ENCODE results near the gene SSC4D. TPM values are rescaled to one million over a fixed set of nuclear protein-coding genes. Genes with fewer than 3 reads are reported as not detected.
"Not testable (repeated sequence)": the region's sequence is repeated elsewhere in the genome, so short reads cannot be mapped to it uniquely, and the experiment has no call there.

SSC4D gene
- total and polyA plus RNA-seq, 2 of the 8 experiments (the other 6 are each of a cell fraction or from before 2014, with no cell fraction given), result 11.8 to 27.5 TPM

- TF ChIP-seq KDM4A (IDR thresholded peaks at IDR 0.05; ENCODE audit: low read depth, low read length, severe bottlenecking) (no peak), EZH2 (IDR thresholded peaks at IDR 0.05; ENCODE audit: low read depth, low read length, severe bottlenecking) (no peak), EP300 (IDR thresholded peaks at IDR 0.05; ENCODE audit: borderline replicate concordance in 1 of 2, low read depth in 2 of 2, low read length in 2 of 2) (no peak), RAD21 (IDR thresholded peaks at IDR 0.05 in 1 of 2, conservative IDR thresholded peaks at IDR 0.05 in 1 of 2; ENCODE audit: low read depth in 2 of 2, low read length in 2 of 2) (no peak)
Measured at GRCh38 chr7:76409537-76409936, at the start of gene SSC4D (continued).

- H4K20me1 ChIP-seq (replicated peaks in 1 of 2; ENCODE audit: control insufficient read depth in 1 of 2, insufficient read depth in 2 of 2, low read length in 2 of 2); H2AFZ ChIP-seq (ENCODE audit: low read length); H3K14ac ChIP-seq (ENCODE audit: insufficient read length); H4K8ac ChIP-seq (ENCODE audit: extremely low read depth, insufficient read depth, low read length); POLR2A ChIA-PET (ENCODE audit: partially characterized antibody); CTCF ChIA-PET (ENCODE audit: partially characterized antibody); H3K79me1 ChIP-seq (ENCODE audit: low read depth, low read length); H3K18ac ChIP-seq (ENCODE audit: extremely low read depth, low read length); H3K23ac ChIP-seq (ENCODE audit: insufficient read length); H3K4me3 ChIP-seq (ENCODE audit: extremely low read depth in 1 of 4, insufficient read depth in 2 of 4, low read depth in 3 of 4, low read length in 4 of 4); H3K27me3 ChIP-seq (replicated peaks in 1 of 4; ENCODE audit: control insufficient read depth in 3 of 4, extremely low read depth in 1 of 4, insufficient read depth in 3 of 4, low read length in 3 of 4); H3K9me3 ChIP-seq (ENCODE audit: insufficient read depth in 2 of 2, low read depth in 1 of 2, low read length in 1 of 2); H2BK5ac ChIP-seq (ENCODE audit: low read depth, low read length); H2BK12ac ChIP-seq (ENCODE audit: low read depth, low read length); H4K91ac ChIP-seq (replicated peaks; ENCODE audit: insufficient read length, low read length); H3K27ac ChIP-seq (ENCODE audit: low read depth, low read length); H3K4me1 ChIP-seq (replicated peaks in 1 of 4; ENCODE audit: control insufficient read depth in 3 of 4, insufficient read depth in 4 of 4, low read length in 3 of 4); H2BK15ac ChIP-seq (ENCODE audit: low read length); H4K5ac ChIP-seq (ENCODE audit: insufficient read length, low read depth, low read length); H3K4ac ChIP-seq (replicated peaks; ENCODE audit: insufficient read length, low read depth, low read length); H2AK5ac ChIP-seq (ENCODE audit: low read depth, low read length); H3K36me3 ChIP-seq (ENCODE audit: control insufficient read depth in 2 of 4, insufficient read depth in 4 of 4, low read length in 3 of 4); FAIRE-seq; H3K56ac ChIP-seq (replicated peaks; ENCODE audit: insufficient read length, low read depth, low read length); H3K23me2 ChIP-seq (ENCODE audit: low read depth, low read length); H3K79me2 ChIP-seq (ENCODE audit: control insufficient read depth in 1 of 2, insufficient read depth in 2 of 2, low read length in 2 of 2); H3K9ac ChIP-seq (replicated peaks in 1 of 4; ENCODE audit: extremely low read depth in 1 of 4, low read depth in 3 of 4, low read length in 3 of 4); H2BK20ac ChIP-seq (ENCODE audit: low read length); H2BK120ac ChIP-seq (replicated peaks; ENCODE audit: low read depth, low read length); DNase-seq (ENCODE audit: low read depth in 1 of 2, low spot score in 2 of 2); H3K4me2 ChIP-seq (ENCODE audit: insufficient read depth in 1 of 2, low read depth in 2 of 2, low read length in 2 of 2): not testable (repeated sequence)
- 5% methylated on average over 1 of the region's 4 CpGs; no CpG with 5 or more reads in 1 of the 2 experiments for WGBS, 2 experiments (ENCODE audit: extremely low coverage in 1 of 2, insufficient coverage in 1 of 2, insufficient read length in 1 of 2, insufficient replicate concordance in 2 of 2, low coverage in 1 of 2, low lambda C conversion rate in 2 of 2, missing lambda C conversion rate in 1 of 2)
Measured at GRCh38 chr7:76458504-76458903, 49.0 kb upstream of the SSC4D start.
